ENCODE results near the gene NUDT1.

NUDT1 gene

DNA sequence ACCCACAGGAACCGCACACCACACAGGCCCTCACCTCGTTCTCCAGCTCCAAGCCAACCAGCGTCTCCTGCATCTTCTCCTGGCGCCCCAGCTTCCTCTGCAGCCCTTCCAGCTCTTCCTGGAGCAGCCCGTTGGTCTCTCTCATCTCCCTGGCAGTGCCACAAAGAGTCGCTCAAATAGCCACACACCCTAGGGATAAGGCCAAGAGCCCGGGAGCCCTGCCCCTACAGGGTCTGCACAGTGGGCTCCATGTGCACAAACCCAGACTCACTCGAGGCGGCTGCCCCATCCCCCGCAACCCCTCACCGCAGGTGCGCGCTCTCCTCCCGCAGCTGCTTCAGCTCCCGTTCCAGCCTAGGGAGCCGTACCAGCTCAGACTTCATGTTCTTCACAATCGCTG, 26.2 kb upstream of the NUDT1 start:
- no peaks in the 10 kb centered on the region for H3K27me3 ChIP-seq (ENCODE audit: insufficient read depth, low read depth)
- no peaks in the 10 kb centered on the region for H3K4me1 ChIP-seq (ENCODE audit: low read depth, poor library complexity, severe bottlenecking)
- H2AFZ ChIP-seq (ENCODE audit: low read depth) = no peak overlapping the region
- H3K9ac ChIP-seq = no peak overlapping the region
- peaks cover 10% of the 10 kb centered on the region; the same call in 1 of the 2 replicates for H3K36me3 ChIP-seq (ENCODE audit: insufficient read depth)
- no peaks in the 10 kb centered on the region; the same call in 1 of the 2 replicates for H3K79me2 ChIP-seq (ENCODE audit: insufficient read depth, low read depth)
- TF ChIP-seq CTCF (conservative IDR thresholded peaks at IDR 0.05; ENCODE audit: low read depth, low read length) = no peak
- H3K4me2 ChIP-seq = no peak overlapping the region
- H4K20me1 ChIP-seq (ENCODE audit: insufficient read depth) = no peaks in the 10 kb centered on the region
- H3K27ac ChIP-seq = no peak overlapping the region
- H3K4me3 ChIP-seq (IDR thresholded peaks at IDR 0.05; ENCODE audit: insufficient read depth, low read depth, low read length) = no peak overlapping the region

GRCh38 chr7:2217206-2217605, 24.8 kb upstream of the NUDT1 start:
- H3K36me3 ChIP-seq (ENCODE audit: insufficient read depth) = peaks cover 12% of the 10 kb centered on the region; the same call in 1 of the 2 replicates
- no peaks in the 10 kb centered on the region for H4K20me1 ChIP-seq (ENCODE audit: insufficient read depth)
- H3K9ac ChIP-seq = no peak overlapping the region
- TF ChIP-seq CTCF (conservative IDR thresholded peaks at IDR 0.05; ENCODE audit: low read depth, low read length) = no peak
- H3K4me1 ChIP-seq (ENCODE audit: low read depth, poor library complexity, severe bottlenecking) = no peaks in the 10 kb centered on the region
- H3K4me3 ChIP-seq (IDR thresholded peaks at IDR 0.05; ENCODE audit: insufficient read depth, low read depth, low read length) = no peak overlapping the region
- H3K27me3 ChIP-seq (ENCODE audit: insufficient read depth, low read depth) = no peaks in the 10 kb centered on the region
- no peak overlapping the region for H2AFZ ChIP-seq (ENCODE audit: low read depth)
- H3K4me2 ChIP-seq = no peak overlapping the region
- no peaks in the 10 kb centered on the region; the same call in 1 of the 2 replicates for H3K79me2 ChIP-seq (ENCODE audit: insufficient read depth, low read depth)
- H3K27ac ChIP-seq = no peak overlapping the region

DNA sequence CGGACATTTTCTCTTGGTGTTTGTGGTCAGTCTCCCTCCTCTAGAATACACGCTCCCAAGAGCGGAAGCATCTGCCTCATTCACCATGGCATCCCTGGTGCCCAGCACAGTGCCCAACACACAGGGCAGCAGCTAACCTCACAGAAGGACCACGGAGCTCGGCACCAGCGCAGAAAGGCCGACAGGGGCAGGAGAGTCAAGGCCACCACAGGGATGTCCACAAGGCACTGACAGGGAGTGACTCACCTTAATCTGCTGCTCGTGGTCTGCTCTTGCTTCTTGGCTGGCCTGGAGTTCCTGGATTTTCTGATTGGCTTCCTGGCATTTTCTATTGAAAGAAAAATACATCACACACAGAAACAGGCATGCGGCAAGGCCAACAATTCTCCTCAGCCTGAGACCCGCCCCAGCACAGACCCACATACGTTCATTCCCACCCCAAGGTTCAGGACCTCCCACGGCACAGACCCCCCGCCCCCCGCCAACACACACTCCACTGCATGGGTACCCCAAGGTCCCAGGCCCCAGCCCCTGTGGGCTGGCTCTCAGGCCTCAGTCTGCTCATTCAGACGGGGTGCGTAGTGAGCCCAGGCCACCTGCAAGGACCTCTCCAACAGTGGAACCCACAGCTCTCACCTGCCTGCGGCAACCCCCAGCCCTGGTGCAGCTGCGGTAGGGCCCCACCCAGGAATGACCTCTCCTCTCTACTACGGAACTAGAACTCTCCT, 24.1 kb upstream of the NUDT1 start:
- H3K36me3 ChIP-seq (ENCODE audit: insufficient read depth) = peaks cover 17% of the 10 kb centered on the region; the same call in 1 of the 2 replicates
- H3K4me2 ChIP-seq = no peak overlapping the region

GRCh38 chr7:2218444-2218785, 23.6 kb upstream of the NUDT1 start:
- Histone ChIP-seq H2AFZ (ENCODE audit: low read depth) (no peak overlapping the region), H4K20me1 (ENCODE audit: insufficient read depth) (no peaks in the 10 kb centered on the region), H3K4me1 (ENCODE audit: low read depth, poor library complexity, severe bottlenecking) (no peaks in the 10 kb centered on the region), H3K4me2 (no peak overlapping the region), H3K9ac (no peak overlapping the region), H3K79me2 (ENCODE audit: insufficient read depth, low read depth) (no peaks in the 10 kb centered on the region; the same call in 1 of the 2 replicates), H3K27ac (no peak overlapping the region), H3K27me3 (ENCODE audit: insufficient read depth, low read depth) (no peaks in the 10 kb centered on the region), H3K36me3 (ENCODE audit: insufficient read depth) (peaks cover 14% of the 10 kb centered on the region; the same call in 1 of the 2 replicates), H3K4me3 (IDR thresholded peaks at IDR 0.05; ENCODE audit: insufficient read depth, low read depth, low read length) (no peak overlapping the region)
- TF ChIP-seq CTCF (conservative IDR thresholded peaks at IDR 0.05; ENCODE audit: low read depth, low read length) = no peak

More for the DNA sequence above, 24.1 kb upstream of the NUDT1 start:
- H3K27ac ChIP-seq = no peak overlapping the region
- no peaks in the 10 kb centered on the region; the same call in 1 of the 2 replicates for H3K79me2 ChIP-seq (ENCODE audit: insufficient read depth, low read depth)
- H3K4me1 ChIP-seq (ENCODE audit: low read depth, poor library complexity, severe bottlenecking) = no peaks in the 10 kb centered on the region
- no peaks in the 10 kb centered on the region for H4K20me1 ChIP-seq (ENCODE audit: insufficient read depth)
- no peak overlapping the region for H2AFZ ChIP-seq (ENCODE audit: low read depth)
- no peak overlapping the region for H3K4me3 ChIP-seq (IDR thresholded peaks at IDR 0.05; ENCODE audit: insufficient read depth, low read depth, low read length)
- no peak for TF ChIP-seq CTCF (conservative IDR thresholded peaks at IDR 0.05; ENCODE audit: low read depth, low read length)
- no peak overlapping the region for H3K9ac ChIP-seq
- no peaks in the 10 kb centered on the region for H3K27me3 ChIP-seq (ENCODE audit: insufficient read depth, low read depth)
